GM12878 (cell line): ENCODE measurements around the gene ZBTB32. TPM values are rescaled to one million over a fixed set of nuclear protein-coding genes. Genes with fewer than 3 reads are reported as not detected.

Experiments
- CBX5 ChIP-seq: sonication (generic); IDR thresholded peaks from 2 replicates; pipeline ENCODE4 v1.6.1; 2016; ENCODE audit warnings: low read depth, moderate library complexity, mild to moderate bottlenecking, inconsistent platforms
- FOS ChIP-seq: IDR thresholded peaks from 3 replicates; pipeline ENCODE4 v1.6.1; 2011; ENCODE audit warnings: borderline replicate concordance; ENCODE audit not compliant: insufficient read length; ENCODE audit errors: extremely low read depth
- JUNB ChIP-seq: IDR thresholded peaks from 2 replicates; pipeline ENCODE4 v1.6.1; 2016; ENCODE audit warnings: antibody characterized with exemption, mild to moderate bottlenecking
- KLF5 ChIP-seq: fragments of 450-650 bp; IDR thresholded peaks from 2 replicates; pipeline ENCODE4 v1.6.1; 2014; ENCODE audit warnings: mild to moderate bottlenecking; ENCODE audit not compliant: partially characterized antibody
- NFIC ChIP-seq: IDR thresholded peaks from 2 replicates; pipeline ENCODE4 v1.6.1; 2012; ENCODE audit warnings: low read depth, mild to moderate bottlenecking, inconsistent platforms, low read length, moderate library complexity
- SMC3 ChIP-seq: IDR thresholded peaks from 2 replicates; pipeline ENCODE4 v1.6.1; 2011; ENCODE audit warnings: low read length, improper control_type of control experiment, borderline replicate concordance
- TCF3 ChIP-seq: IDR thresholded peaks from 2 replicates; pipeline ENCODE4 v1.6.1; 2012; ENCODE audit warnings: low read depth, mild to moderate bottlenecking, low read length, borderline replicate concordance; ENCODE audit not compliant: insufficient read depth
- ZNF207 ChIP-seq: fragments of 450-650 bp; IDR thresholded peaks from 2 replicates; pipeline ENCODE4 v1.6.1; 2014; ENCODE audit warnings: antibody characterized with exemption, mild to moderate bottlenecking, borderline replicate concordance
- polyA plus RNA-seq, 11 experiments: library from polyadenylated mRNA; depleted of rRNA in 4 of 11; unstranded in 6 of 11; stranded (reverse) in 5 of 11; fragments of >200 nt; fragmentation: Nextera tagmentation in 4 of 11; fragmentation: Illumina TruSeq in 1 of 11; extraction: Ambion mirVana in 4 of 11; extraction: Trizol in 1 of 11; gene quantifications; 1 replicate in 1 of 11; 2 replicates in 10 of 11; pipeline versions ENCODE4 v1.2.1 to v1.2.3, GENCODE V29; 2011 to 2016; ENCODE audit warnings: inconsistent platforms in 2 of 11, missing spikeins in 2 of 11, low read depth in 1 of 11
- total RNA-seq, 4 experiments: library from RNA; depleted of rRNA in 3 of 4; stranded (reverse); fragments of >200 nt in 3 of 4; fragmentation: Illumina TruSeq in 1 of 4; extraction: Trizol in 1 of 4; gene quantifications; 2 replicates each; pipeline versions ENCODE4 v1.2.1 to v1.2.3, GENCODE V29; 2013 to 2021
- TF ChIP-seq, protein P1 (sequence below): fragments of 450-650 bp; formaldehyde crosslinking; IDR thresholded peaks from 2 replicates; pipeline ENCODE4 v1.4.0; 2020; ENCODE audit warnings: mild to moderate bottlenecking, moderate library complexity
- TF ChIP-seq, protein P2 (sequence below): fragments of 450-650 bp; IDR thresholded peaks from 2 replicates; pipeline ENCODE4 v1.6.1; 2017; ENCODE audit warnings: antibody characterized with exemption, mild to moderate bottlenecking, moderate library complexity
- TF ChIP-seq, protein P3 (sequence below): fragments of 450-650 bp; IDR thresholded peaks from 2 replicates; pipeline ENCODE4 v1.6.1; 2017; ENCODE audit warnings: mild to moderate bottlenecking, moderate library complexity
- TF ChIP-seq, protein P4 (sequence below): IDR thresholded peaks from 2 replicates; pipeline ENCODE4 v1.6.1; 2011; ENCODE audit warnings: low read depth, low read length, improper control_type of control experiment, borderline replicate concordance
- TF ChIP-seq, protein P5 (sequence below): fragments of 450-650 bp; IDR thresholded peaks from 2 replicates; pipeline ENCODE4 v1.6.1; 2017; ENCODE audit warnings: mild to moderate bottlenecking, moderate library complexity

ZBTB32 gene
- total and polyA plus RNA-seq, 10 of the 15 experiments (the other 5 are each of a cell fraction or from before 2014, with no cell fraction given): 1.0 to 46.7 (median 16.0) TPM

DNA sequence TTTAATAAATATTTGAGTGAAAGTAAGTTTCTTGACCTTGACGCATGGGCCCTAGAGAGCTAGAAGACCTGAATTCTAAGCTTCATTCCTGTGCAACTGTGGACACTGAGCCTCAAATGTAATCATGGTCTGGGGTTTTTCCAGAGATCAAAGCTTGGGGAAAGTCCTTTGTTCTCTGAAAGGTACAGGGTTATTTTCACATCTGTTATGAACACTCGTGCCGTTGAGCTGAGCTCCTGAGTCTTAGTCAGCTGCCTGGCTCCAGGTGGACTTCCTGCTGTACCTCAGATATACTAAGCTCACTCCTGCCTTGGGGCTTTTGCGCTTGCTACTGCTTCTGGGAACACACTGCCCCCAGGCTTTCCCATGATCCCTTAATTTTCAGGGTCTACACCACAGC is 7.5 kb upstream of the ZBTB32 start (continued):
- TF ChIP-seq, protein P1, sequence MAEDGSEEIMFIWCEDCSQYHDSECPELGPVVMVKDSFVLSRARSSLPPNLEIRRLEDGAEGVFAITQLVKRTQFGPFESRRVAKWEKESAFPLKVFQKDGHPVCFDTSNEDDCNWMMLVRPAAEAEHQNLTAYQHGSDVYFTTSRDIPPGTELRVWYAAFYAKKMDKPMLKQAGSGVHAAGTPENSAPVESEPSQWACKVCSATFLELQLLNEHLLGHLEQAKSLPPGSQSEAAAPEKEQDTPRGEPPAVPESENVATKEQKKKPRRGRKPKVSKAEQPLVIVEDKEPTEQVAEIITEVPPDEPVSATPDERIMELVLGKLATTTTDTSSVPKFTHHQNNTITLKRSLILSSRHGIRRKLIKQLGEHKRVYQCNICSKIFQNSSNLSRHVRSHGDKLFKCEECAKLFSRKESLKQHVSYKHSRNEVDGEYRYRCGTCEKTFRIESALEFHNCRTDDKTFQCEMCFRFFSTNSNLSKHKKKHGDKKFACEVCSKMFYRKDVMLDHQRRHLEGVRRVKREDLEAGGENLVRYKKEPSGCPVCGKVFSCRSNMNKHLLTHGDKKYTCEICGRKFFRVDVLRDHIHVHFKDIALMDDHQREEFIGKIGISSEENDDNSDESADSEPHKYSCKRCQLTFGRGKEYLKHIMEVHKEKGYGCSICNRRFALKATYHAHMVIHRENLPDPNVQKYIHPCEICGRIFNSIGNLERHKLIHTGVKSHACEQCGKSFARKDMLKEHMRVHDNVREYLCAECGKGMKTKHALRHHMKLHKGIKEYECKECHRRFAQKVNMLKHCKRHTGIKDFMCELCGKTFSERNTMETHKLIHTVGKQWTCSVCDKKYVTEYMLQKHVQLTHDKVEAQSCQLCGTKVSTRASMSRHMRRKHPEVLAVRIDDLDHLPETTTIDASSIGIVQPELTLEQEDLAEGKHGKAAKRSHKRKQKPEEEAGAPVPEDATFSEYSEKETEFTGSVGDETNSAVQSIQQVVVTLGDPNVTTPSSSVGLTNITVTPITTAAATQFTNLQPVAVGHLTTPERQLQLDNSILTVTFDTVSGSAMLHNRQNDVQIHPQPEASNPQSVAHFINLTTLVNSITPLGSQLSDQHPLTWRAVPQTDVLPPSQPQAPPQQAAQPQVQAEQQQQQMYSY: no peak
- TF ChIP-seq KLF5: no peak
- TF ChIP-seq, protein P2, sequence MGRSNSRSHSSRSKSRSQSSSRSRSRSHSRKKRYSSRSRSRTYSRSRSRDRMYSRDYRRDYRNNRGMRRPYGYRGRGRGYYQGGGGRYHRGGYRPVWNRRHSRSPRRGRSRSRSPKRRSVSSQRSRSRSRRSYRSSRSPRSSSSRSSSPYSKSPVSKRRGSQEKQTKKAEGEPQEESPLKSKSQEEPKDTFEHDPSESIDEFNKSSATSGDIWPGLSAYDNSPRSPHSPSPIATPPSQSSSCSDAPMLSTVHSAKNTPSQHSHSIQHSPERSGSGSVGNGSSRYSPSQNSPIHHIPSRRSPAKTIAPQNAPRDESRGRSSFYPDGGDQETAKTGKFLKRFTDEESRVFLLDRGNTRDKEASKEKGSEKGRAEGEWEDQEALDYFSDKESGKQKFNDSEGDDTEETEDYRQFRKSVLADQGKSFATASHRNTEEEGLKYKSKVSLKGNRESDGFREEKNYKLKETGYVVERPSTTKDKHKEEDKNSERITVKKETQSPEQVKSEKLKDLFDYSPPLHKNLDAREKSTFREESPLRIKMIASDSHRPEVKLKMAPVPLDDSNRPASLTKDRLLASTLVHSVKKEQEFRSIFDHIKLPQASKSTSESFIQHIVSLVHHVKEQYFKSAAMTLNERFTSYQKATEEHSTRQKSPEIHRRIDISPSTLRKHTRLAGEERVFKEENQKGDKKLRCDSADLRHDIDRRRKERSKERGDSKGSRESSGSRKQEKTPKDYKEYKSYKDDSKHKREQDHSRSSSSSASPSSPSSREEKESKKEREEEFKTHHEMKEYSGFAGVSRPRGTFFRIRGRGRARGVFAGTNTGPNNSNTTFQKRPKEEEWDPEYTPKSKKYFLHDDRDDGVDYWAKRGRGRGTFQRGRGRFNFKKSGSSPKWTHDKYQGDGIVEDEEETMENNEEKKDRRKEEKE: no peak
- no peak for TF ChIP-seq ZNF207
- TF ChIP-seq JUNB: peak; percentile 65
- TF ChIP-seq, protein P3, sequence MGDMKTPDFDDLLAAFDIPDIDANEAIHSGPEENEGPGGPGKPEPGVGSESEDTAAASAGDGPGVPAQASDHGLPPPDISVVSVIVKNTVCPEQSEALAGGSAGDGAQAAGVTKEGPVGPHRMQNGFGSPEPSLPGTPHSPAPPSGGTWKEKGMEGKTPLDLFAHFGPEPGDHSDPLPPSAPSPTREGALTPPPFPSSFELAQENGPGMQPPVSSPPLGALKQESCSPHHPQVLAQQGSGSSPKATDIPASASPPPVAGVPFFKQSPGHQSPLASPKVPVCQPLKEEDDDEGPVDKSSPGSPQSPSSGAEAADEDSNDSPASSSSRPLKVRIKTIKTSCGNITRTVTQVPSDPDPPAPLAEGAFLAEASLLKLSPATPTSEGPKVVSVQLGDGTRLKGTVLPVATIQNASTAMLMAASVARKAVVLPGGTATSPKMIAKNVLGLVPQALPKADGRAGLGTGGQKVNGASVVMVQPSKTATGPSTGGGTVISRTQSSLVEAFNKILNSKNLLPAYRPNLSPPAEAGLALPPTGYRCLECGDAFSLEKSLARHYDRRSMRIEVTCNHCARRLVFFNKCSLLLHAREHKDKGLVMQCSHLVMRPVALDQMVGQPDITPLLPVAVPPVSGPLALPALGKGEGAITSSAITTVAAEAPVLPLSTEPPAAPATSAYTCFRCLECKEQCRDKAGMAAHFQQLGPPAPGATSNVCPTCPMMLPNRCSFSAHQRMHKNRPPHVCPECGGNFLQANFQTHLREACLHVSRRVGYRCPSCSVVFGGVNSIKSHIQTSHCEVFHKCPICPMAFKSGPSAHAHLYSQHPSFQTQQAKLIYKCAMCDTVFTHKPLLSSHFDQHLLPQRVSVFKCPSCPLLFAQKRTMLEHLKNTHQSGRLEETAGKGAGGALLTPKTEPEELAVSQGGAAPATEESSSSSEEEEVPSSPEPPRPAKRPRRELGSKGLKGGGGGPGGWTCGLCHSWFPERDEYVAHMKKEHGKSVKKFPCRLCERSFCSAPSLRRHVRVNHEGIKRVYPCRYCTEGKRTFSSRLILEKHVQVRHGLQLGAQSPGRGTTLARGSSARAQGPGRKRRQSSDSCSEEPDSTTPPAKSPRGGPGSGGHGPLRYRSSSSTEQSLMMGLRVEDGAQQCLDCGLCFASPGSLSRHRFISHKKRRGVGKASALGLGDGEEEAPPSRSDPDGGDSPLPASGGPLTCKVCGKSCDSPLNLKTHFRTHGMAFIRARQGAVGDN: no peak; the same call in 1 of the 2 replicates
- no peak for TF ChIP-seq FOS
- TF ChIP-seq, protein P4, sequence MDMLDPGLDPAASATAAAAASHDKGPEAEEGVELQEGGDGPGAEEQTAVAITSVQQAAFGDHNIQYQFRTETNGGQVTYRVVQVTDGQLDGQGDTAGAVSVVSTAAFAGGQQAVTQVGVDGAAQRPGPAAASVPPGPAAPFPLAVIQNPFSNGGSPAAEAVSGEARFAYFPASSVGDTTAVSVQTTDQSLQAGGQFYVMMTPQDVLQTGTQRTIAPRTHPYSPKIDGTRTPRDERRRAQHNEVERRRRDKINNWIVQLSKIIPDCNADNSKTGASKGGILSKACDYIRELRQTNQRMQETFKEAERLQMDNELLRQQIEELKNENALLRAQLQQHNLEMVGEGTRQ: no peak; the same call in 1 of the 2 replicates
- TF ChIP-seq CBX5: no peak
- TF ChIP-seq SMC3: no peak
- TF ChIP-seq NFIC: peak; percentile 59; the same call in 1 of the 2 replicates
- TF ChIP-seq, protein P5, sequence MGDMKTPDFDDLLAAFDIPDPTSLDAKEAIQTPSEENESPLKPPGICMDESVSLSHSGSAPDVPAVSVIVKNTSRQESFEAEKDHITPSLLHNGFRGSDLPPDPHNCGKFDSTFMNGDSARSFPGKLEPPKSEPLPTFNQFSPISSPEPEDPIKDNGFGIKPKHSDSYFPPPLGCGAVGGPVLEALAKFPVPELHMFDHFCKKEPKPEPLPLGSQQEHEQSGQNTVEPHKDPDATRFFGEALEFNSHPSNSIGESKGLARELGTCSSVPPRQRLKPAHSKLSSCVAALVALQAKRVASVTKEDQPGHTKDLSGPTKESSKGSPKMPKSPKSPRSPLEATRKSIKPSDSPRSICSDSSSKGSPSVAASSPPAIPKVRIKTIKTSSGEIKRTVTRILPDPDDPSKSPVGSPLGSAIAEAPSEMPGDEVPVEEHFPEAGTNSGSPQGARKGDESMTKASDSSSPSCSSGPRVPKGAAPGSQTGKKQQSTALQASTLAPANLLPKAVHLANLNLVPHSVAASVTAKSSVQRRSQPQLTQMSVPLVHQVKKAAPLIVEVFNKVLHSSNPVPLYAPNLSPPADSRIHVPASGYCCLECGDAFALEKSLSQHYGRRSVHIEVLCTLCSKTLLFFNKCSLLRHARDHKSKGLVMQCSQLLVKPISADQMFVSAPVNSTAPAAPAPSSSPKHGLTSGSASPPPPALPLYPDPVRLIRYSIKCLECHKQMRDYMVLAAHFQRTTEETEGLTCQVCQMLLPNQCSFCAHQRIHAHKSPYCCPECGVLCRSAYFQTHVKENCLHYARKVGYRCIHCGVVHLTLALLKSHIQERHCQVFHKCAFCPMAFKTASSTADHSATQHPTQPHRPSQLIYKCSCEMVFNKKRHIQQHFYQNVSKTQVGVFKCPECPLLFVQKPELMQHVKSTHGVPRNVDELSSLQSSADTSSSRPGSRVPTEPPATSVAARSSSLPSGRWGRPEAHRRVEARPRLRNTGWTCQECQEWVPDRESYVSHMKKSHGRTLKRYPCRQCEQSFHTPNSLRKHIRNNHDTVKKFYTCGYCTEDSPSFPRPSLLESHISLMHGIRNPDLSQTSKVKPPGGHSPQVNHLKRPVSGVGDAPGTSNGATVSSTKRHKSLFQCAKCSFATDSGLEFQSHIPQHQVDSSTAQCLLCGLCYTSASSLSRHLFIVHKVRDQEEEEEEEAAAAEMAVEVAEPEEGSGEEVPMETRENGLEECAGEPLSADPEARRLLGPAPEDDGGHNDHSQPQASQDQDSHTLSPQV: peak; percentile 27; the same call in 1 of the 2 replicates
- no peak for TF ChIP-seq TCF3
